ENCODE data around the gene UBXN2A. TPM values are rescaled to one million over a fixed set of nuclear protein-coding genes. Genes with fewer than 3 reads are reported as not detected.

The UBXN2A gene
- total RNA-seq, 1 experiment from 2014 or later = 19.7 TPM

- H3K9me3 Mint-ChIP-seq = no peaks in the 10 kb centered on the region
- Histone ChIP-seq H2AFZ (ENCODE audit: low read length) (no peak overlapping the region), H4K8ac (replicated peaks; ENCODE audit: insufficient read length, low read depth, low read length) (no peak overlapping the region), H4K20me1 (ENCODE audit: control insufficient read depth, insufficient read depth, insufficient read length) (no peaks in the 10 kb centered on the region), H2BK15ac (ENCODE audit: low read depth, low read length) (no peak overlapping the region), H4K91ac (ENCODE audit: insufficient read length, low read depth, low read length) (no peak overlapping the region), H2BK5ac (ENCODE audit: insufficient read length, low read length) (no peak overlapping the region), H2BK12ac (ENCODE audit: insufficient read length, low read depth, low read length) (no peak overlapping the region), H3K79me1 (ENCODE audit: insufficient read depth, low read depth, low read length, poor library complexity, severe bottlenecking) (no peaks in the 10 kb centered on the region), H2BK20ac (ENCODE audit: low read depth, low read length, poor library complexity, severe bottlenecking) (no peak overlapping the region), H3K14ac (ENCODE audit: insufficient read depth, low read length) (no peak overlapping the region), H3K56ac (ENCODE audit: insufficient read length, low read depth, low read length) (no peak overlapping the region), H3K4ac (ENCODE audit: low read depth, low read length) (no peak overlapping the region), H3K4me1 (ENCODE audit: insufficient read depth, low read length) (no peaks in the 10 kb centered on the region), H3K9me3 (ENCODE audit: control insufficient read depth, low read depth, low read length) (no peaks in the 10 kb centered on the region), H3T11ph (ENCODE audit: low read length) (no peak overlapping the region), H3K23ac (ENCODE audit: insufficient read length, low read depth, low read length) (no peak overlapping the region), H2BK120ac (ENCODE audit: low read depth, low read length, poor library complexity, severe bottlenecking) (no peak overlapping the region), H3K4me2 (ENCODE audit: insufficient read depth, insufficient read length, low read length) (no peak overlapping the region), H3K9ac (ENCODE audit: extremely low read depth, insufficient read length, low read length) (no peak overlapping the region), H3K23me2 (ENCODE audit: insufficient read length, low read depth, low read length, poor library complexity, severe bottlenecking) (no peaks in the 10 kb centered on the region), H3K27me3 (ENCODE audit: insufficient read depth, low read length) (no peaks in the 10 kb centered on the region), H3K18ac (ENCODE audit: insufficient read length, low read depth, low read length) (no peak overlapping the region), H3K27ac (ENCODE audit: insufficient read length, low read depth, low read length) (no peak overlapping the region), H3K79me2 (ENCODE audit: insufficient read depth, low read length) (no peaks in the 10 kb centered on the region), H2AK5ac (ENCODE audit: insufficient read length, low read length) (no peak overlapping the region), H4K5ac (ENCODE audit: insufficient read length, low read depth, low read length) (no peak overlapping the region)
- H3K4me3 Mint-ChIP-seq = no peak overlapping the region
- H3K36me3 Mint-ChIP-seq (ENCODE audit: insufficient read depth in 1 of 3, low read depth in 3 of 3) = peaks cover 0 to 25% (median 9%) of the 10 kb centered on the region in 3 experiments; a peak in 5 of 7 replicates
- peaks cover 13 to 14% of the 10 kb centered on the region in 2 experiments for H3K4me1 Mint-ChIP-seq
- H3K27me3 Mint-ChIP-seq (ENCODE audit: low read depth) = no peaks in the 10 kb centered on the region
- peak; percentile 33; the same call in 1 of the 3 replicates for TF ChIP-seq CTCF (conservative IDR thresholded peaks at IDR 0.05)
- WGBS (ENCODE audit: extremely low coverage, insufficient read length, low lambda C conversion rate) = no CpG with 5 or more reads among the region's 2 CpGs
- H3K27ac Mint-ChIP-seq = peak overlapping the region in 1 of 3 experiments; percentile 0; a peak in 1 of 7 replicates
- no peak for DNase-seq
These were observed 48.1 kb downstream of the UBXN2A start for GRCh38 chr2:23988371-23988770.
